Measurements from ENCODE around the gene PKNOX1.
"Not testable (repeated sequence)": the region's sequence is repeated elsewhere in the genome, so short reads cannot be mapped to it uniquely, and the experiment has no call there.

The PKNOX1 gene

DNA sequence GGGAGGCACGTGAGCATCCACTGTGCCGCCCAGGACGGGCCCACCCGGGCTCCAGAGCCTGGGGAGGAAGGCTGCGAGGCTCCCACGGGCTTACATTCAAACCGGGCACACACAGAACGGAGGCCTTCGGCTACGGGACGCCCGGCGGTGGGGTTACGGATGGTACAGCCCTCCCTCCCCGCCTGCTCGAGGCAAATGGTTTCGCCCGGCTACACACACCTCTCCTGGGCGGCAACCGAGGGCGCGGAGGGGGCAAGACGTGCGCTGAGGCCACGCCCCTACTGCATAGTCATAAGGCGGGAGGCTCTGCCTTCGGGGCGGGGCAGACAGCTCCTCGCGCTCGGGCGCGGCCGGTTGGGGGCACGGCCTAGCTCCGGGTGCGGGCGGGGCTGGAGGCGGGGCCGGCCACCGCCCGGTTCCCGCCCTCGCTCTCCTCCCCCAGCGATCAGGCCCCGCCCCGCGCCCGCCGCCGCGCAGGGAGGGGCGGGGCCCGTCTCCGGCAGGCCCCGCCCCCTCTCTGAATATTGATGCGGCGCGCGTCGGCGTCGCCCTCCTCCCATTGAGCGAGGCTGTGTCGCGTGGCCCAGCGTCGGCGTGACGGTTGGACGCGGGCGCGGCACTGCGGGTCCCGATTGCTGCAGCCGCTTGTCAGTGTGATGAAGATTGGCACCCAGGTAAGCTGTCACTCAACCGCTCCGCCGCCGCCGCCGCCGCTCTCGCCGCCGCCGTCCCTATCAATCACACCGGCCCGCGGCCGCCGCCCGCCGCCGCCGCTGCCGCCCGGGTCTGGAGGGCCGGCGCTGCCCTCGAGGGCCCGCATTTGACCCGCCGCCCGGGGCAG is at the start of gene PKNOX1:
TSS of gene PKNOX1 (plus strand) at position 572 of the 841 bp plus-strand sequence. CDS start 29,820 bp downstream, outside the sequence.
- TF ChIP-seq CTCF (IDR thresholded peaks at IDR 0.05; ENCODE audit: low read depth, low read length): no peak
- peak within 1 kb of the TSS; percentile 76 to 82 for H3K4me3 ChIP-seq (replicated peaks in 1 of 2; ENCODE audit: low read depth in 2 of 2, low read length in 2 of 2)

DNA sequence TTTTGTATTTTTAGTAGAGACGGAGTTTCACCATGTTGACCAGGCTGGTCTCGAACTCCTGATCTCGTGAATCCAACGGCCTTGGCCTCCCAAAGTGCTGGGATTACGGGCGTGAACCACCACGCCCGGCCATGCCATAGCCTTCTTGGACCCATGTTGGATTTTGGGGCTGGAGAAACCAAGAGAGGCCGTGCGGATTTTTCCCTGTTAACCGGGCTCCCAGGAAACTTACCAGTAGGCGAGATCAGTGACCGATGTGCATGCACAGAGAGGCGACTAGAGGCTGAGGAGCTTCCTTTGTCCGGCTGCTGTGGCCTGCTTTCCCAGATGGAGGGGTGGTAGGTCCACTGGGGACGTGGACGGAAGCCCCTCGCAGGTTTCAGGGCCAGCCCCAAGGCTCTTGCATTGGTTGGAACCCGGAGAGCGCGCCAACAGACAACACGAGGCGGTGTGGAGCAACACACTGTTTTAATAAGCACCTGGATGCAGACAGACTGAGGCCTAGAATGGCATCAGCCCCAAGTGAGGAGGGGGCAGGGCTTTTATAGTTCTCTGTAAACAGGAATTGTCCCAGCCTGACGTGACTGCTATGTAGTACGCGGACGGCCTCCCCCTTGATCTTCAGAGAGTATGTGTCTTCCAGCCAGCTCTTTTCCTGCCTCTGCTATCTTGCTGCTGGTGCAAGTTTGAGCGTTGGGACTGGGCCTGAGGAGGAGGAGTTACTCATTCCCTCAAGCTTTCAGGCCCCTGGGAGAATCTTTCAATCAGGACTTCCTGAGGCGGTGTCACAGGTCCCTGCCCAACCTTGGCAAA is 49.0 kb upstream of the PKNOX1 start, which contains the start of gene ERVH48-1:
TSS of gene ERVH48-1 (minus strand) at position 517 of the 813 bp plus-strand sequence. CDS start 6,624 bp downstream, outside the sequence.
- TF ChIP-seq CTCF (IDR thresholded peaks at IDR 0.05; ENCODE audit: low read depth, low read length): no peak
- no peak within 1 kb of the TSS for H3K4me3 ChIP-seq (replicated peaks in 1 of 2; ENCODE audit: low read depth in 2 of 2, low read length in 2 of 2)
- peak in 1 of 2 donors; percentile 31 for DNase-seq (ENCODE audit: low read depth in 2 of 2)

More for the DNA sequence above, at the start of gene PKNOX1:
- peak; percentile 98 to 100 for DNase-seq (ENCODE audit: low read depth in 2 of 2)

DNA sequence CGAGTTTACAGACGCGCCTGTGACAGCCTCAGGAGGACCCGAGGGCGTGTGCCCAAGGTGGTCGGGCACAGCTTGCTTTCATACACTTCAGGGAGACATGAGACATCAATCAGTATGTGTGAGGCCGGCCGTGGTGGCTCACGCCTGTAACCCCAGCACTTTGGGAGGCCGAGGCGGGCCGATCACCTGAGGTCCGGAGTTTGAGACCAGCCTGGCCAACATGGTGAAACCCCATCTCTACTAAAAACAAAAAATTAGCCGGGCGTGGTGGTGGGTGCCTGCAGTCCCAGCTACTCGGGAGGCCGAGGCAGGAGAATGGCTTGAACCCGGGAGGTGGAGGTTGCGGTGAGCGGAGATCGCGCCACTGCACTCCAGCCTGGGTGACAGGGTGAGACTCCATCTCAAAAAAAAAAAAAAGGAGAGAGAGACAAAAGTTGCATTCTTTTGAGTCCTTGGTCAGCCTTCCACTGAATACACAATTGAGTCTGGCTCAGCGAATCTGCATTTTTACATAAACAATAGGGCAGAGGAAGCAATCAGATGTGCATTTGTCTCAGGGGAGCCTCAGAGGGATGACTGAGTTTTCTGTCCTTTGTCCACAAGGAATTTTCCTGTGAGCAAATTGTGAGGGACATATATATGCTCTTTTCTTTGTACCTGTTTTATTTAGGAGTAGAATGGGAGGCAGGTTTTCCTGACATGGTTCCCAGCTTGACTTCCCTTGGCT is 46.7 kb upstream of the PKNOX1 start:
- H3K4me3 ChIP-seq (replicated peaks in 1 of 2; ENCODE audit: low read depth in 2 of 2, low read length in 2 of 2): not testable (repeated sequence)
- peak in 1 of 2 donors; percentile 19 for DNase-seq (ENCODE audit: low read depth in 2 of 2)

DNA sequence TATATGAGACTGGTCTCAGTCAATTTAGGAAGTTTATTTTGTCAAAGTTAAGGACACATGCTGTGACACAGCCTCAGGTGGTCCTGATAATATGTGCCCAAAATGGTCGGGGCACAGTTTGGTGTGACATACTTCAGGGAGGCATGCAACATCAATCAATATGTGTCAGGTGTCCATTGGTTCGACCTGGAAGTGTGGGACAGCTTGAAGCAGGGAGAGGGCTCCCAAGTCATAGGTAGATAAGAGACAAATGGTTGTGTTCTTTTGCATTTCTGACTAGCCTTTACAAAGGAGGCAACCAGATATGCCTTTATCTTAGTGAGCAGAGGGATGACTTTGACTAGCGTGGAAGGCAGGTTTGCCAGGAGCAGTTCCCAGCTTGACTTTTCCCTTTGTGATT is 44.4 kb upstream of the PKNOX1 start:
- no peak for DNase-seq (ENCODE audit: low read depth in 2 of 2)
- TF ChIP-seq CTCF (IDR thresholded peaks at IDR 0.05; ENCODE audit: low read depth, low read length): no peak
- no peak overlapping the region for H3K4me3 ChIP-seq (replicated peaks in 1 of 2; ENCODE audit: low read depth in 2 of 2, low read length in 2 of 2)

- no peak overlapping the region for H3K4me3 ChIP-seq (replicated peaks in 1 of 2; ENCODE audit: low read depth in 2 of 2, low read length in 2 of 2)
- no peak for TF ChIP-seq CTCF (IDR thresholded peaks at IDR 0.05; ENCODE audit: low read depth, low read length)
- no peak for DNase-seq (ENCODE audit: low read depth in 2 of 2)
Measured at GRCh38 chr21:42931560-42932235, 42.7 kb upstream of the PKNOX1 start.

- not testable (repeated sequence) for H3K4me3 ChIP-seq (replicated peaks in 1 of 2; ENCODE audit: low read depth in 2 of 2, low read length in 2 of 2)
Measured at GRCh38 chr21:42932378-42933136, 41.8 kb upstream of the PKNOX1 start.

DNA sequence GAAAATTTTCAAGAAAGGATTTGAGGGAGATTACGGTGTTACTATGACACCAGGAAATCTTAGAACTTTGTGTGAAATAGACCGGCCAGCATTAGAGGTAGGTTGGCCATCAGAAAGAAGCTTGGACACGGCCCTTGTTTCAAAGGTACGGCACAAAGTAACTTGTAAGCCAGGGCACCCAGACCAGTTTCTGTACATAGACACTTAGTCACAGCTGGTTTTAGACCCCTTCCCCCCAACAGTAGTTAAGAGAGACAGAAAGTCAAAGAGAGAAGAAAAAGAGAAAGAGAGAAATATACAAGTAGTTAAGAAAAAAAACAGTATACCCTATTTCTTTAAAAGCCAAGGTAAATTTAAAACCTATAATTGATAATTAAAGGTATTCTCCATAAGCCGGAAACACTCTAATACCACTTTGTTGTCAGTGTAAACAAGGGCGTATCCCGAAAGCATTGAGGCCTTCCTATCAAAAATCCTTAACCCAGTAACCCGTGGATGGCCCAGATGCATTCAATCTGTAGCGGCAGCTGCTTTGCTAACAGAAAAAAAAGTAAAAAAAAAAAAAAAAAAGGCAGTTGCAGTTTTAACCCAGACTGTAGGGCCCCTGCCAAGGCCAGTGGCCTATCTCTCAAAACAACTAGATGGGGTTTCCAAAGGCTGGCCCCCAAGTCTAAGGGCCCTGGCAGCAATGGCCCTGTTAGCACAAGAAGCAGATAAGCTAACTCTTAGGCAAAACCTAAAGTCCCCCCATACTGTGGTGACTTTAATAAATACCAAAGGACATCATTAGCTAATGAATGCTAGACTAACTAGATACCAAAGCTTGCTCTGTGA is 41.0 kb upstream of the PKNOX1 start:
- DNase-seq (ENCODE audit: low read depth in 2 of 2): peak in 1 of 2 donors; percentile 20
- H3K4me3 ChIP-seq (replicated peaks in 1 of 2; ENCODE audit: low read depth in 2 of 2, low read length in 2 of 2): not testable (repeated sequence)

More at GRCh38 chr21:42932378-42933136, 41.8 kb upstream of the PKNOX1 start:
- DNase-seq (ENCODE audit: low read depth in 2 of 2): not testable (repeated sequence)

DNA sequence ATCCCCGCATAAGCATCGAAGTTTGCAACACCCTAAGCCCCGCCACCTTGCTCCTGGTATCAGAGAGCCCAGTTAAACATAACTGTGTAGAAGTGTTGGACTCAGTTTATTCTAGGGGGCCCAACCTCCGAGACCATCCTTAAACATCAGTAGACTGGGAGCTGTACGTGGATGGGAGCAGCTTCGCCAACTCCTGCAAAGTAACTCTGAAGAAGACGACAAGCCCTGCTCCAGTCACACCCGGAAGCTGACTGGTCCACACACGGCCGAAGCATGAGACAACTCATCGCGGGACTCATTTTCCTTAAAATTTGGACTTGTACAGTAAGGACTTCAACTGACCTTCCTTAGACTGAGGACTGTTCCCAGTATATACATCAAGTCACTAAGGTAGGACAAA is 40.4 kb upstream of the PKNOX1 start:
- DNase-seq (ENCODE audit: low read depth in 2 of 2); H3K4me3 ChIP-seq (replicated peaks in 1 of 2; ENCODE audit: low read depth in 2 of 2, low read length in 2 of 2): not testable (repeated sequence)

- not testable (repeated sequence) for H3K4me3 ChIP-seq (replicated peaks in 1 of 2; ENCODE audit: low read depth in 2 of 2, low read length in 2 of 2); DNase-seq (ENCODE audit: low read depth in 2 of 2)
Measured at GRCh38 chr21:42936360-42936759, 38.0 kb upstream of the PKNOX1 start.
